SJSA1 (cell line): ENCODE results near the gene GPC1. TPM values are rescaled to one million over a fixed set of nuclear protein-coding genes. Genes with fewer than 3 reads are reported as not detected.
"Not testable (repeated sequence)": the region's sequence is repeated elsewhere in the genome, so short reads cannot be mapped to it uniquely, and the experiment has no call there.

ENCODE experiments used
- DNase-seq, 2 experiments: peaks; one replicate each; pipeline ENCODE4 v3.0.0-alpha.2; 2015 to 2020; ENCODE audit warnings: low spot score in 2 of 2, low read depth in 1 of 2
- H3K27ac ChIP-seq: fragments of 250-450 bp; sonication (Bioruptor Pico); 2 replicates; pipeline ENCODE4 v1.5.1; 2020; ENCODE audit warnings: mild to moderate bottlenecking, moderate library complexity
- H3K27me3 ChIP-seq: fragments of 250-450 bp; sonication (Bioruptor Pico); replicated peaks from 2 replicates; pipeline ENCODE4 v1.5.1; 2020; ENCODE audit warnings: mild to moderate bottlenecking, moderate library complexity
- H3K36me3 ChIP-seq: fragments of 250-450 bp; sonication (Bioruptor Pico); 2 replicates; pipeline ENCODE4 v1.5.1; 2020; ENCODE audit warnings: mild to moderate bottlenecking
- H3K4me1 ChIP-seq: fragments of 250-450 bp; sonication (Bioruptor Pico); replicated peaks from 2 replicates; pipeline ENCODE4 v1.6.1; 2021; ENCODE audit warnings: mild to moderate bottlenecking
- H3K4me3 ChIP-seq: fragments of 250-450 bp; sonication (Bioruptor Pico); 2 replicates; pipeline ENCODE4 v1.5.1; 2020; ENCODE audit warnings: mild to moderate bottlenecking
- H3K9me3 ChIP-seq: fragments of 250-450 bp; sonication (Bioruptor Pico); replicated peaks from 2 replicates; pipeline ENCODE4 v1.5.1; 2020; ENCODE audit warnings: mild to moderate bottlenecking
- total RNA-seq: library from RNA; depleted of rRNA; stranded (reverse); fragments of >200 nt; shearing (Covaris generic); gene quantifications from 2 replicates; pipeline ENCODE4 v1.2.3, GENCODE V29; 2014; rRNA removed

The GPC1 gene
- 63.4 and 108 TPM in 2 replicates for total RNA-seq

DNA sequence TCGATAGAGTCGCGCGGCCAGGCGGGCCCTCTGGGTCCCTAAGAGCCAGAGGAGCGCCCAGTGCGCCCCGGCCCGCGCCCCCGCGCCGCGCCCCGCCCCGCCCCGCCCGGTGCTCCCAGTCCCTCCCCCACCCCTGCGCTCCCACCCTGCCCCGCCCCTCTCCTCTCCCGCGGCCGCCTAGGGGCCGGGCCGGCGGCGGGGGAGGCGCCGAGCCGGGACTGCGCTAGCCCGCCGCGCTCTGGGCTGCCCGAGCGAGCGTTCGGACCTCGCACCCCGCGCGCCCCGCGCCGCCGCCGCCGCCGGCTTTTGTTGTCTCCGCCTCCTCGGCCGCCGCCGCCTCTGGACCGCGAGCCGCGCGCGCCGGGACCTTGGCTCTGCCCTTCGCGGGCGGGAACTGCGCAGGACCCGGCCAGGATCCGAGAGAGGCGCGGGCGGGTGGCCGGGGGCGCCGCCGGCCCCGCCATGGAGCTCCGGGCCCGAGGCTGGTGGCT lies at the start of gene GPC1:
GPC1 (plus strand) TSS at position 207 of the 491 bp plus-strand sequence; CDS start at position 463, 256 bp downstream.
- Histone ChIP-seq H3K9me3 (0 out of 2 replicates have a peak, but pooled peaks cover 3% of the 10 kb centered on the region), H3K36me3 (peaks cover 11% of the 10 kb centered on the region), H3K4me3 (peak within 1 kb of the TSS; percentile 98), H3K27ac (peak within 1 kb of the TSS; percentile 58), H3K27me3 (no peaks in the 10 kb centered on the region), H3K4me1 (peaks cover 40% of the 10 kb centered on the region)
- DNase-seq, result peak; percentile 51 to 75

- Histone ChIP-seq H3K27me3 (no peaks in the 10 kb centered on the region), H3K4me3 (no peak overlapping the region), H3K27ac (peak overlapping the region; percentile 78; the same call in 1 of the 2 replicates), H3K4me1 (peaks cover 27% of the 10 kb centered on the region), H3K36me3 (peaks cover 12% of the 10 kb centered on the region; the same call in 1 of the 2 replicates), H3K9me3 (no peaks in the 10 kb centered on the region)
- DNase-seq, result no peak
Observed at GRCh38 chr2:240386326-240386725, 49.1 kb upstream of the GPC1 start.

DNA sequence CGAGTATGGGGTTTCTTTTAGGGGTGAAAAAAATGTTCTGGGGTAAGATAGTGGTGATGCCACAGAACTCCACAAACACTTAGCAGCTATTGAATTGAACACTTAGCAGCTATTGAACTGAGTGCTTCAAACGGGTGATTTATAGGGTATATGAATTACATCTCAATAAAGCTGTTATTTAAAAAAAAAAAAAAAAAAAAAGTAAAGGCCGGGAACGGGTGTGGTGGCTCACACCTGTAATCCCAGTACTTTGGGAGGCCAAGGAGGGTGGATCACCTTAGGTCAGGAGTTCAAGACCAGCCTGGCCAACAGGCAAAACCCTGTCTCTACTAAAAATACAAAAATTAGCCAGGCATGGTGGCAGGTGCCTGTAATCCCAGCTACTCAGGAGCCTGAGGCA lies 48.7 kb upstream of the GPC1 start:
- H3K27ac ChIP-seq, result peak overlapping the region; percentile 78
- peaks cover 27% of the 10 kb centered on the region for H3K4me1 ChIP-seq
- H3K27me3 ChIP-seq, H3K4me3 ChIP-seq, H3K9me3 ChIP-seq, DNase-seq, H3K36me3 ChIP-seq: not testable (repeated sequence)

DNA sequence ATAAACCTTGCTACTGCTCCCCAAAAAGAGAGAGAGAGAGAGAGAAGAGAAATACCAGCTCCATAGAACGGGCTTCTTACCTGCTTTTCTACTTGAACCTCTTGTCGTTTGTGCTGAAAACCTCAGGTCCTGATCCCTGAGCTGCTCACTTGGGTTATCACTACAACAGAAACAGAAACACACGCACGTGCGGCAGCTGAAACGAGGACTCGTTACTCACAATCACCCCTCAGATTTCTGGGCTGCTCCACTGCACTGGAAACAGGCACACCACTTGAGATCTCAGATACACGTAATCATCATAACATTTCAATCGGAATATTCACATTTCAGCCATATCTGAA lies 48.2 kb upstream of the GPC1 start:
- Histone ChIP-seq H3K9me3 (no peaks in the 10 kb centered on the region), H3K27me3 (no peaks in the 10 kb centered on the region), H3K4me3 (peak overlapping the region; percentile 19), H3K27ac (peak overlapping the region; percentile 78), H3K36me3 (peaks cover 8% of the 10 kb centered on the region; the same call in 1 of the 2 replicates), H3K4me1 (peaks cover 33% of the 10 kb centered on the region)
- DNase-seq, result no peak

GRCh38 chr2:240387669-240388358 lies 47.6 kb upstream of the GPC1 start:
- Histone ChIP-seq H3K36me3 (peaks cover 8% of the 10 kb centered on the region; the same call in 1 of the 2 replicates), H3K27ac (peak overlapping the region; percentile 78), H3K4me1 (peaks cover 38% of the 10 kb centered on the region), H3K9me3 (no peaks in the 10 kb centered on the region), H3K27me3 (no peaks in the 10 kb centered on the region), H3K4me3 (peak overlapping the region; percentile 19)
- DNase-seq, result peak; percentile 96

DNA sequence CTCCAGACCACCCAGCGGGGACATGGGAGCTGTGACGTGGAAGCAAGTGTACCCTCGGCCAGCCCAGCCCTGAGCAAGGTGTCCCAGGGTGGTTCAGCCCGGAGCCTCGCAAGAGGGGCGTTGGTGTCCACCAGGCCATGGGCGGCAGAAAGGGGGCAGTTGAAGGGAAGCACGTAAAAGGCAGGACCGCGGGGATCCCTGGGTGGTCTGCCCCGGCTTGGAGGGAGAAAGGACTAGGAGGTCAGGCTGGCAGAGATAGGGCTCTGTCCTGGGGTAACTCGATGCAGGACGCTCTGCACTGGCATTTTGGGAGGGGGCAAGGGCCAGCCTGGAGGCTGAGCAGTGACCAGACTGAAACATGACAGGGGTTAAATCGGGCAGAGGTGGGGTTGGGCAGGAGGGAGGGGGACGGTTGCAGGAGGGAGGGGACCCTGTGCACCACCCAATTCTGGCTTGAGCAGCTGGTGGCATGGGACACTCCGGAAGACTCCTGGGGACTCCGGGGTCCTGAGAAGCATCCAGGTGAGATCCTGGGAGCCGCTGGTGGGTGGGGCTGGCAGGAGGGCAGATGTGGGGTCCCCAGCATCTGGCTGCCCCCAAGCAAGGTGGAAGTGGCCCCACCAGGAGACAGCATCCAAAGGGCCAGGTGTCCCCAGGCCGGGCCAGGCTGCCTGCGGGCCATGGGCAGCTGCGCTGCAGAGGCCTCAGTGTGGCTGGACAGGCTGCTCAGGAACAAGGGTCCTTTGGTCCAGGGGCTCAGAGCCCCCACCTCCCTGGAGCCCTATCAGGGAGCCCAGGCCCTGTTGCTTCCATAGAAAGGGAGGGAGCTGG lies 46.8 kb upstream of the GPC1 start:
- Histone ChIP-seq H3K36me3 (peaks cover 8% of the 10 kb centered on the region; the same call in 1 of the 2 replicates), H3K4me1 (peaks cover 42% of the 10 kb centered on the region), H3K9me3 (no peaks in the 10 kb centered on the region), H3K27ac (peak overlapping the region; percentile 78), H3K27me3 (no peaks in the 10 kb centered on the region), H3K4me3 (no peak overlapping the region)
- DNase-seq, result no peak

DNA sequence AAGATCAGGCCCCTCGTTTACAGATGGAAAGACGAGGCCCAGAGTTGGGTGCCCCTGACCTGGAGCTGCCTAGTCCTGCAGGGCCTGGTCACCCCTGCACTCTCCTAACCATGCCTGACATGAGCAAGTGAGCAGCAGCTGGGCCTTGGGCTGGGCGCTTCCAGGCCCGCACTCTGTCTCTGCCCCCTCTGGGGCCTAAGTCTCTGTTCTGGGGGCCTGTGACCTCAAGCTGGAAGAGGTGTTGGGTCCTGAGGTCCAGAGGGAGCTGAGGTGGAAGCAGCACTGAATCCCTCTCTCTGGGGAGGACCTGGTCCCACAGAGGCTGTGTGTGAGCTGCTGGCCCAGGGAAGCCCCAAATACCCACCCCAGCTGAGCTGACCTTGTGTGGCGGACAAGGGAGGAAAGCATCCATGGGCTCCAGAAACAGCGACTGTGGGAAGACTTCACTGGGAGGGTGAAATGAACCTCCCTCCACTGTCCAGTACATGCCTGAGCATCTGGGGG lies 46.1 kb upstream of the GPC1 start:
- Histone ChIP-seq H3K4me3 (no peak overlapping the region), H3K4me1 (peaks cover 42% of the 10 kb centered on the region), H3K27ac (no peak overlapping the region)

GRCh38 chr2:240390091-240391073 lies 45.1 kb upstream of the GPC1 start:
- no peak for DNase-seq

More for the DNA sequence above, 46.1 kb upstream of the GPC1 start:
- H3K36me3 ChIP-seq, result peaks cover 5% of the 10 kb centered on the region; the same call in 1 of the 2 replicates
- no peaks in the 10 kb centered on the region for H3K9me3 ChIP-seq
- H3K27me3 ChIP-seq, result no peaks in the 10 kb centered on the region
- no peak for DNase-seq

DNA sequence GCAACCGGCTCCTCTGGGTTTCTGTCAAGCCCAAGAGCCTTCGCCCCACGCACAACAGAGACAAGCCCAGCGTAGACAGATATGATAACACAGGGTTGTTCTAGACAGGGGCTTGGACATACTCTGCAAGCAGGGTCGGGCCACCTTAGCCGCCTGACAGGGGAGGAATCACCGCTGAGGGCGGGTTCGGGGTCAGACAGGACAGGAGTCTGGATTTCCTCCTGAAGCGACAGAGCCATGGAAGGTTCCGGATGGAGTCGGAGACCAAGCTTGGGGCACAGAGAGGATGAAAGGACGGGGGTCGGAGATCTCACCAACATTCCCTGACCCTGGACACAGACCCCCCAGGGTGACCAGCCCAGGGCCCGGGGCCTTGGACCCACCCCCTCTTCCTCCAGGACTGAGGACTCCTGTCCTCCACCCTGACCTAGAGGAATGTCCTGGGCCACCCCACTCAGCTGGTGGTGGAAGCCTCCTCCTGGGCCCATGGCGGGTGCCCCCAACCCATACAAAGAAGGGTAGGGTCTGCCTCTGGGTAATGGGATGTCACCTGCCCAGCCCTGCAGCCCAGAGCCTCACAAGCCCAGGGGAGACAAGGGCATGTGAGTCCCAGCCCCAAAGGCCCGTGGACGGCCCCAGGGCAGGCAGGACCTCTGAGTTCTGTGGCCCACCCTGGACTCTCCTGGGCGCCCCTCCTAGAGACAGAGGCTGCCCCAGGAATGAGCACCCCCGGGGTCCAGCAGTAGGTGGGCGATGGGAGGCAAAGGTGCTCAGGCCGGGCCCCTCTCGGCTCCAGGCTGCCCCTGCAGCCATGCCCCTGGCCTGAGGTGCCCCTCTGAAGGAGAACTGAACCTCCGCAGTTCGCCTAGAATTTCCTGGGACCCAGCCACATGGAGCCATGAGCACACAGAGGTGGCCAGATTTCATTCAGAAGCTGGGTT lies 44.1 kb upstream of the GPC1 start:
- Histone ChIP-seq H3K27ac (no peak overlapping the region), H3K27me3 (no peaks in the 10 kb centered on the region), H3K9me3 (no peaks in the 10 kb centered on the region), H3K36me3 (no peaks in the 10 kb centered on the region), H3K4me3 (no peak overlapping the region), H3K4me1 (peaks cover 40% of the 10 kb centered on the region)
- peak in 1 of 2 experiments; percentile 41 for DNase-seq

More at GRCh38 chr2:240390091-240391073, 45.1 kb upstream of the GPC1 start:
- Histone ChIP-seq H3K9me3 (no peaks in the 10 kb centered on the region), H3K4me1 (peaks cover 42% of the 10 kb centered on the region), H3K27me3 (no peaks in the 10 kb centered on the region), H3K36me3 (no peaks in the 10 kb centered on the region), H3K27ac (no peak overlapping the region), H3K4me3 (no peak overlapping the region)

GRCh38 chr2:240392084-240392947 lies 43.1 kb upstream of the GPC1 start:
- DNase-seq, result peak; percentile 62 to 74
- Histone ChIP-seq H3K4me1 (peaks cover 32% of the 10 kb centered on the region), H3K27ac (peak overlapping the region; percentile 24; the same call in 1 of the 2 replicates)

More at GRCh38 chr2:240392084-240392947, 43.1 kb upstream of the GPC1 start:
- Histone ChIP-seq H3K9me3 (no peaks in the 10 kb centered on the region), H3K4me3 (no peak overlapping the region), H3K36me3 (no peaks in the 10 kb centered on the region), H3K27me3 (no peaks in the 10 kb centered on the region)
